ENCODE data around the gene HSPB9.

Gene HSPB9

DNA sequence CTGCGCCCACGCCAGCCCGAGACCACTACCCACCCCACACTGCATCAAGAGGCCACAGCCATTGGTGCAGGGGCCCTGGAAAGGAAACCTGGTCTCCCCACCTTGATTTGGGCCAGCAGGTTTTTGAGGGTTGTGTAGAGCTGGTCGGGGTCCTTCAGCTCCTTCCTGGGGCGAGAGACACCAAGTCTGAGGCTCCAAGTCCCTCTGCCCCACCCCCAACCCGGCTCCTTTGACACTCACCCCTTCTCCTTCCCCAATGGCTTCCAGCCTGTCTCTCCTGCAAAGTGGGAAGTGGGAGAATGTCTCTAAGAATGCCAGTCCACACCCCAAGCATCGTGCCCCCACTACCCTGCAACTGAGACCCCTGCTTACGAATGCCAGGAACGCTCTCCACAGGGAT lies 8.5 kb upstream of the HSPB9 start:
- no peak for ATAC-seq
- TF ChIP-seq, protein P1, sequence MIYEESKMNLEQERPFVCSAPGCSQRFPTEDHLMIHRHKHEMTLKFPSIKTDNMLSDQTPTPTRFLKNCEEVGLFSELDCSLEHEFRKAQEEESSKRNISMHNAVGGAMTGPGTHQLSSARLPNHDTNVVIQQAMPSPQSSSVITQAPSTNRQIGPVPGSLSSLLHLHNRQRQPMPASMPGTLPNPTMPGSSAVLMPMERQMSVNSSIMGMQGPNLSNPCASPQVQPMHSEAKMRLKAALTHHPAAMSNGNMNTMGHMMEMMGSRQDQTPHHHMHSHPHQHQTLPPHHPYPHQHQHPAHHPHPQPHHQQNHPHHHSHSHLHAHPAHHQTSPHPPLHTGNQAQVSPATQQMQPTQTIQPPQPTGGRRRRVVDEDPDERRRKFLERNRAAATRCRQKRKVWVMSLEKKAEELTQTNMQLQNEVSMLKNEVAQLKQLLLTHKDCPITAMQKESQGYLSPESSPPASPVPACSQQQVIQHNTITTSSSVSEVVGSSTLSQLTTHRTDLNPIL (CRISPR knock-in tag; IDR thresholded peaks at IDR 0.05; ENCODE audit: low read depth), result no peak
- TF ChIP-seq CSRNP3 (CRISPR knock-in tag; IDR thresholded peaks at IDR 0.05) (no peak), GLIS3 (CRISPR knock-in tag; IDR thresholded peaks at IDR 0.05) (no peak)

DNA sequence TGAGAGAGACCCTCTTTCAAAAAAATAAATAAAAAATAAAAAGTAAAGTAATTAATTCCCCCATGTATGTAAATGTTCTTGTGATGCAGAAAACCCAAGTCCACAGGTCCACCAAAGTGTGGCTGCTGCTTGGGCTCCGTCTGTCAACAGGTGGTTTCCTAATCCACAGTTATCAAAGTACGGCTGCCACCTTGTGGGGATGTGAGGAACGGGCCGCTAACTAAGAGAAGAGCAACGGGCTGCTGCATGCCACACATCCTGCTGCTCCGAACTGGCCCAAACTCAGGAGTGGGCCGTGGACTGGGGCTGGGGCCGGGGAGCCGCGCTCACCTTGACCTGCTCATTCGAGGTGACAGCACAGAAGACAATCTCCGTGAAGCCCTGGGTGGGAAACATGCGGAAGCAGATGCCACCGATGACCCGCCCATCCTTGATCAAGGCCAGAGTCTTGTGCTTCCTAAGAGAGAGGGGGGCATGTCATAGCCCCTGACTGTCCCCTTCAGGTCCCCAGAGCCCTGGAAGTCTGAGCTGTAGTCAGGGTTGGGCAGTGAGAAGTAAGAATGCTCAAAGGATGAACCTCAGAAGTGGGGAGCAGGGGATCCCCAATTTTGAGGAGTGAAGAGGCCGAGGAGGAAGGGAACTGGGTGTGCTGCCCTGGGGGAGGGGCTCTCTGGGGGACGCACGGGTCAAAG lies 5.8 kb upstream of the HSPB9 start:
- peak; percentile 63 for ATAC-seq
- TF ChIP-seq BACH2 (CRISPR knock-in tag; IDR thresholded peaks at IDR 0.05; ENCODE audit: borderline replicate concordance), result no peak

DNA sequence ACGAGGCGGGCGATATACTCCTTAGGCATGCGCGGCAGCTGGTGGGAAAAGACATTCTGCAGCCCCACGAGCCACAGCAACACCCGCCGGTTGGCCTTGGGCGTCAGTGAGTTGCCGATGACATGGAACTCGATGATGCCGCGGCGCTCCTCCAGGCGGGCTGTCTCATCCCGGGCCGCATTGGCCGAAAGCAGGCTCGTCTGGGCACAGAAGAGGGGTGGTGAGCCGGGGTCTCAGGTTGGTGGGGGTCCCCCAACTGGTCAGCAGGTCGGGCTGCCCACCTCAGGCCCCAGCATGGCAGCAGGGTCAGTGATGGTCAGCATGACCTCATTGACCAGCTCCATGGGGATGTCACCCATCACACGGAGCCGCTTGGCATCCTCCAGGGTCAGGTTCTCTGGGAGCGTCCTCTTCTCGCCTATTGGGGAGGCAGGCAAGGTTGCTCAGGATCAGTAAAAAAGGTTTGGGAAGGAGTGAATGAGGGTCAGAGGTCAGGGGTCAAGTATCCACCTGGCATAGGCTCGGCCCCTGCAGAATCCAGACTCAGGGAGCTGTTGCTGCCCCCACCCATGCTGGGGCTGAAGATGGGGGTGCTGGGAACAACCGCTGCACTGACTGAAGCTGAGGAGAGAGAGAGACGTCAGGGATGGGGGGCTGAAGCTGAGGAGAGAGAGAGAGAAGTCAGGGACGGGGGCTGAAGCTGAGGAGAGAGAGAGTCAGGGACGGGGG lies 5.0 kb upstream of the HSPB9 start:
- no peak for ATAC-seq
- TF ChIP-seq SNAI2 (CRISPR knock-in tag; IDR thresholded peaks at IDR 0.05) (no peak), TCF4 (CRISPR knock-in tag; IDR thresholded peaks at IDR 0.05; ENCODE audit: borderline replicate concordance) (no peak), POU6F1 (CRISPR knock-in tag; IDR thresholded peaks at IDR 0.05; ENCODE audit: borderline replicate concordance, low read depth) (no peak), ZC3H10 (CRISPR knock-in tag; IDR thresholded peaks at IDR 0.05) (no peak), TSHZ2 (CRISPR knock-in tag; IDR thresholded peaks at IDR 0.05) (no peak), RARB (CRISPR knock-in tag; IDR thresholded peaks at IDR 0.05) (no peak), ARNTL (CRISPR knock-in tag; IDR thresholded peaks at IDR 0.05; ENCODE audit: borderline replicate concordance, low read depth) (no peak), CSDC2 (CRISPR knock-in tag; IDR thresholded peaks at IDR 0.05) (no peak), ZFP30 (CRISPR knock-in tag; IDR thresholded peaks at IDR 0.05) (no peak), ZNF565 (CRISPR knock-in tag; conservative IDR thresholded peaks at IDR 0.05; ENCODE audit: low read depth) (no peak), ZFP3 (CRISPR knock-in tag; IDR thresholded peaks at IDR 0.05) (no peak), BACH2 (CRISPR knock-in tag; IDR thresholded peaks at IDR 0.05; ENCODE audit: borderline replicate concordance) (no peak), OSR1 (CRISPR knock-in tag; IDR thresholded peaks at IDR 0.05) (no peak), PPARA (CRISPR knock-in tag; IDR thresholded peaks at IDR 0.05; ENCODE audit: borderline replicate concordance) (no peak), PATZ1 (CRISPR knock-in tag; IDR thresholded peaks at IDR 0.05; ENCODE audit: borderline replicate concordance) (no peak), CSRNP3 (CRISPR knock-in tag; IDR thresholded peaks at IDR 0.05) (no peak), GLIS3 (CRISPR knock-in tag; IDR thresholded peaks at IDR 0.05) (no peak)
- TF ChIP-seq, protein P1 (CRISPR knock-in tag; IDR thresholded peaks at IDR 0.05; ENCODE audit: low read depth), result no peak
